K562 (cell line): ENCODE measurements around the gene UNC13A. TPM values are rescaled to one million over a fixed set of nuclear protein-coding genes. Genes with fewer than 3 reads are reported as not detected.

Source experiments
- ATAC-seq: fragments of 200-7000 bp; cut with Tn5 transposase; 3 replicates; pipeline ENCODE4 v1.9.1; 2020; ENCODE audit warnings: moderate library complexity
- BruUV-seq: library from RNA; stranded (reverse); fragments of 400-500 nt; replicated peaks from 2 replicates; lab custom pipeline; 2021; lab: Mats Ljungman, UMichigan
- CTCF ChIA-PET: fragments of 300-600 bp; formaldehyde crosslinking; extraction: SDS; loops from one replicate; lab custom pipeline; 2021; ENCODE audit warnings: low intra/inter-chr PET ratio; lab: Yijun Ruan, JAX
- POLR2A ChIA-PET: fragments of 300-600, 350-650 bp; sonication (Branson Sonifier 250); formaldehyde crosslinking; extraction: SDS; loops from one replicate; lab custom pipeline; 2021; ENCODE audit warnings: antibody characterized with exemption, inconsistent platforms; lab: Yijun Ruan, JAX
- DNase-seq, 4 experiments: peaks; one replicate each; pipeline versions ENCODE4 v3.0.0 to v3.0.0-alpha.2; 2011 to 2018; ENCODE audit warnings: low spot score in 3 of 4, mixed read lengths in 3 of 4; ENCODE audit errors: extremely low read depth in 1 of 4
- FAIRE-seq: peaks from 2 replicates; lab custom pipeline; 2011; peaks lifted over from hg19 to GRCh38; lab: Jason Lieb, UNC
- H2AFZ ChIP-seq: 2 replicates; pipeline ENCODE4 v1.6.0; 2011; ENCODE audit warnings: low read depth, low read length, control low read depth, inconsistent platforms
- H3K27ac ChIP-seq: fragments of 200-600 bp; 3 replicates; pipeline ENCODE4 v1.8.0; 2011; ENCODE audit warnings: low read depth, mild to moderate bottlenecking, control low read depth, inconsistent platforms, low read length, moderate library complexity, mixed read lengths; ENCODE audit errors: extremely low read depth
- H3K27me3 ChIP-seq, 2 experiments: fragments of 300-600 bp in 1 of 2; 2 replicates in 1 of 2; 3 replicates in 1 of 2; pipeline versions ENCODE4 v1.6.0 to v1.8.0; 2011; ENCODE audit warnings: inconsistent platforms in 2 of 2, low read length in 2 of 2, mild to moderate bottlenecking in 1 of 2, mixed read lengths in 1 of 2, moderate library complexity in 1 of 2; ENCODE audit not compliant: control insufficient read depth in 2 of 2, insufficient read depth in 2 of 2
- H3K36me3 ChIP-seq: fragments of 300-600 bp; 3 replicates; pipeline ENCODE4 v1.8.0; 2011; ENCODE audit warnings: mild to moderate bottlenecking, low read length, inconsistent platforms; ENCODE audit not compliant: control insufficient read depth, insufficient read depth
- H3K4me1 ChIP-seq, 2 experiments: fragments of 200-600 bp in 1 of 2; replicated peaks in 1 of 2; 2 replicates in 1 of 2; 3 replicates in 1 of 2; pipeline versions ENCODE4 v1.5.1 to v1.8.0; 2011; ENCODE audit warnings: inconsistent platforms in 2 of 2, low read length in 2 of 2, mild to moderate bottlenecking in 1 of 2, mixed read lengths in 1 of 2, moderate library complexity in 1 of 2; ENCODE audit not compliant: control insufficient read depth in 2 of 2, insufficient read depth in 2 of 2
- H3K4me2 ChIP-seq: 2 replicates; pipeline ENCODE4 v1.6.1; 2011; ENCODE audit warnings: low read length, control low read depth, inconsistent platforms, mixed read lengths; ENCODE audit not compliant: insufficient read depth
- H3K4me3 ChIP-seq: fragments of 200-600 bp; sonication (generic), shearing (Covaris generic); 2 replicates; pipeline ENCODE4 v1.5.1; 2016; ENCODE audit warnings: control low read depth, inconsistent platforms
- H3K79me2 ChIP-seq: fragments of 200-600 bp; 3 replicates; pipeline ENCODE4 v1.8.0; 2011; ENCODE audit warnings: low read length, inconsistent platforms; ENCODE audit not compliant: control insufficient read depth, insufficient read depth
- H3K9ac ChIP-seq, 2 experiments: 2 replicates each; pipeline versions ENCODE4 v1.6.0 to v1.6.1; 2011; ENCODE audit warnings: low read depth in 2 of 2, low read length in 2 of 2, control low read depth in 1 of 2, inconsistent platforms in 1 of 2, mild to moderate bottlenecking in 1 of 2, mixed read lengths in 1 of 2; ENCODE audit not compliant: insufficient read depth in 1 of 2
- H3K9me1 ChIP-seq: one replicate; pipeline ENCODE4 v1.6.0; 2011; ENCODE audit warnings: inconsistent platforms, mild to moderate bottlenecking, low read length, moderate library complexity; ENCODE audit not compliant: control insufficient read depth, insufficient read depth
- H3K9me3 ChIP-seq: replicated peaks from 2 replicates; pipeline ENCODE4 v1.5.1; 2011; ENCODE audit warnings: low read depth, low read length, inconsistent platforms; ENCODE audit not compliant: control insufficient read depth, insufficient read depth
- H4K20me1 ChIP-seq: replicated peaks from 2 replicates; pipeline ENCODE4 v1.6.1; 2011; ENCODE audit warnings: low read length, inconsistent platforms, mixed read lengths; ENCODE audit not compliant: control insufficient read depth, insufficient read depth
- BCOR ChIP-seq: fragments of 450-650 bp; IDR thresholded peaks from 2 replicates; pipeline ENCODE4 v1.6.1; 2016
- E2F1 ChIP-seq: sonication (generic); formaldehyde crosslinking; IDR thresholded peaks from 2 replicates; pipeline ENCODE4 v1.8.1; 2023; ENCODE audit warnings: mild to moderate bottlenecking, missing genetic modification reagents, moderate library complexity
- ELF4 ChIP-seq: fragments of 450-650 bp; formaldehyde crosslinking; IDR thresholded peaks from 2 replicates; pipeline ENCODE4 v1.4.0; 2022; ENCODE audit warnings: missing genetic modification characterization
- HDAC2 ChIP-seq: fragments of 450-650 bp; IDR thresholded peaks from 2 replicates; pipeline ENCODE4 v1.6.1; 2016; ENCODE audit warnings: mild to moderate bottlenecking
- JUN ChIP-seq, 2 experiments: sonication (generic) in 1 of 2; formaldehyde crosslinking in 1 of 2; IDR thresholded peaks; 2 replicates each; pipeline versions ENCODE4 v1.6.1 to v1.8.0; 2012 to 2022; ENCODE audit warnings: borderline replicate concordance in 2 of 2, mild to moderate bottlenecking in 2 of 2, improper control_type of control experiment in 1 of 2, low read depth in 1 of 2, low read length in 1 of 2, missing genetic modification reagents in 1 of 2
- MAFG ChIP-seq: fragments of 450-650 bp; conservative IDR thresholded peaks from 2 replicates; pipeline ENCODE4 v1.6.1; 2016; ENCODE audit warnings: missing genetic modification characterization, missing compliant biosample characterization
- MED1 ChIP-seq: sonication (generic); formaldehyde crosslinking; IDR thresholded peaks from 2 replicates; pipeline ENCODE4 v1.8.1; 2023; ENCODE audit warnings: missing genetic modification reagents, borderline replicate concordance
- NFE2L1 ChIP-seq: fragments of 450-650 bp; IDR thresholded peaks from 2 replicates; pipeline ENCODE4 v1.6.1; 2016; ENCODE audit warnings: missing genetic modification characterization, low read depth, mild to moderate bottlenecking, missing compliant biosample characterization, moderate library complexity, borderline replicate concordance
- RBFOX2 ChIP-seq: fragments of 200-400 bp; formaldehyde crosslinking; IDR thresholded peaks from 2 replicates; pipeline ENCODE4 v1.6.1; 2017; ENCODE audit warnings: low read depth, mild to moderate bottlenecking, low read length, moderate library complexity
- ZBTB34 ChIP-seq: fragments of 250-450 bp; sonication (Bioruptor Pico); IDR thresholded peaks from 2 replicates; pipeline ENCODE4 v1.8.0; 2021; ENCODE audit warnings: mild to moderate bottlenecking, moderate library complexity
- ZFP36 ChIP-seq: fragments of 150-350 bp; IDR thresholded peaks from 2 replicates; pipeline ENCODE4 v1.6.1; 2018; ENCODE audit warnings: low read length, low read depth; ENCODE audit not compliant: partially characterized antibody
- ZNF124 ChIP-seq: sonication (generic); formaldehyde crosslinking; IDR thresholded peaks from 2 replicates; pipeline ENCODE4 v1.8.1; 2022; ENCODE audit warnings: missing genetic modification reagents
- ZNF436 ChIP-seq: fragments of 250-450, 450-650 bp; sonication (Bioruptor Pico); formaldehyde crosslinking; IDR thresholded peaks from 2 replicates; pipeline ENCODE4 v1.7.0; 2020; ENCODE audit warnings: mild to moderate bottlenecking
- WGBS: fragments of 100-300 bp; shearing (Covaris generic); methylation state at CpG from one replicate; pipeline ENCODE4 v1.1.6; 2016; ENCODE audit warnings: low coverage, mixed read lengths; ENCODE audit not compliant: insufficient coverage; ENCODE audit errors: missing lambda C conversion rate; 5-methylcytosine and 5-hydroxymethylcytosine counted together
- in situ Hi-C: fragments of 300-500 bp; cut with MboI; formaldehyde crosslinking; loops from 4 replicates; pipeline ENCODE4 v1.15.0; 2018; ENCODE audit warnings: inconsistent platforms, mixed read lengths
- intact Hi-C: fragments of 100-400 bp; cut with micrococcal nuclease; formaldehyde crosslinking; loops from 2 replicates; pipeline ENCODE4 v1.14.2; 2022
- polyA plus RNA-seq, 8 experiments: library from polyadenylated mRNA; depleted of rRNA in 4 of 8; stranded (reverse) in 5 of 8; unstranded in 3 of 8; fragments of >200 nt; fragmentation: Nextera tagmentation in 2 of 8; fragmentation: Illumina TruSeq in 1 of 8; extraction: Ambion mirVana in 2 of 8; extraction: Trizol in 1 of 8; gene quantifications; 2 replicates each; pipeline versions ENCODE4 v1.2.1 to v1.2.3, GENCODE V29; 2011 to 2014; ENCODE audit warnings: inconsistent platforms in 1 of 8, missing spikeins in 1 of 8
- total RNA-seq, 7 experiments: library from RNA; depleted of rRNA in 6 of 7; stranded (reverse); fragments of >200 nt in 6 of 7; fragmentation: Illumina TruSeq in 2 of 7; extraction: Trizol in 2 of 7; gene quantifications; 2 replicates each; pipeline versions ENCODE4 v1.2.1 to v1.2.3, GENCODE V29; 2011 to 2021; ENCODE audit warnings: low replicate concordance in 1 of 7

The UNC13A gene
- total and polyA plus RNA-seq, 9 of the 15 experiments (the other 6 are each of a cell fraction or from before 2014, with no cell fraction given) = 0.03 to 1.0 (median 0.25) TPM

GRCh38 chr19:17575871-17576757, 112.0 kb downstream of the UNC13A start (continued):
- TF ChIP-seq E2F1 (CRISPR knock-in tag) (no peak), BCOR (peak; percentile 64; the same call in 1 of the 2 replicates), JUN (IDR thresholded peaks at IDR 0.05; ENCODE audit: borderline replicate concordance, low read depth, low read length) (no peak), JUN (CRISPR knock-in tag; IDR thresholded peaks at IDR 0.05; ENCODE audit: borderline replicate concordance) (no peak)

DNA sequence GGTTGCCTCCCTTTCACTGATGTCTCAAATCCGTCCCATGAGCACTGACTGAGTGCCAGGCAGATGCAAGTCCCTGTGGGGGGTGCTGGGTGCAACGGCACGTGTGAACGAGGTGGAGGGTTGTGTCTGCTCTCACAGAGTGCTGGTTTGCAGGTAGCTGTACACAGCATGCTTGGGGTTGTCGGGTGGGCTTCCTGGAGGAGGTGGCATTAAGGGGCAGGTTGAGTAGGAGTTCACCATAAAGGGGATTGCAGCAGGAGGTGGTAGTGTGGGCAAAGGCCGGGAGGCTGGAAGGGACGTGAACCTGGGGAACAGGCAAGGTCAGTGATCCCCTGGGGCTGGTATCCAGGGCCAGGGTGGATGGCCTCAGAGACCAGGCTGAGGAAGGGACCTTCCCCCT, 115.5 kb downstream of the UNC13A start:
- peaks cover 13% of the 10 kb centered on the region for H4K20me1 ChIP-seq
- no TSS peak for BruUV-seq
- FAIRE-seq (no peak), DNase-seq (no peak), ATAC-seq (no peak)
- no peak overlapping the region for H3K27ac ChIP-seq
- peaks cover 3% of the 10 kb centered on the region for H3K9me1 ChIP-seq
- peaks cover 74% of the 10 kb centered on the region for H3K36me3 ChIP-seq
- ChIA-PET CTCF (no interaction called here), POLR2A (interaction anchor here (0.6 kb wide), 1 partner anchor 13 kb away, joined by 3 read pairs; no protein-coding TSS in a partner anchor)
- H3K9me3 ChIP-seq = no peaks in the 10 kb centered on the region
- no peaks in the 10 kb centered on the region for H3K27me3 ChIP-seq
- TF ChIP-seq NFE2L1 (tag) (no peak), BCOR (0 out of 2 replicates have a peak, but pooled peaks have one; percentile 27), ZFP36 (peak; percentile 95), ZBTB34 (no peak), MAFG (no peak), ZNF124 (no peak), RBFOX2 (peak; percentile 37; the same call in 1 of the 2 replicates), HDAC2 (no peak), ZNF436 (peak; percentile 39; the same call in 1 of the 2 replicates), MED1 (CRISPR knock-in tag) (no peak), ELF4 (CRISPR knock-in tag) (no peak)
- in situ Hi-C loops (no loop called here), intact Hi-C loops (no loop called here)
- H3K79me2 ChIP-seq = 0 out of 3 replicates have a peak, but pooled peaks cover 2% of the 10 kb centered on the region
- no peak overlapping the region for H3K4me2 ChIP-seq
- peaks cover 4 to 22% of the 10 kb centered on the region in 2 experiments; a peak in 4 of 5 replicates for H3K4me1 ChIP-seq
- 89% methylated on average over 7 of the region's 7 CpGs for WGBS
- H2AFZ ChIP-seq = no peak overlapping the region
- H3K4me3 ChIP-seq = no peak overlapping the region
- H3K9ac ChIP-seq = peak overlapping the region in 1 of 2 experiments; percentile 35; a peak in 2 of 4 replicates
